Measurements from ENCODE around the gene WASF2.

Gene WASF2

GRCh38 chr1:27499142-27499541, 9.2 kb upstream of the WASF2 start:
- H3K27me3 ChIP-seq (ENCODE audit: control insufficient read depth in 1 of 2, insufficient read depth in 2 of 2, low read length in 2 of 2), result no peaks in the 10 kb centered on the region
- H3K27ac ChIP-seq (ENCODE audit: low read depth, low read length), result no peak overlapping the region
- no peaks in the 10 kb centered on the region for H3K9me3 ChIP-seq (ENCODE audit: control insufficient read depth in 1 of 2, low read length in 2 of 2)
- no peak overlapping the region for H3K4me3 ChIP-seq (ENCODE audit: low read depth in 1 of 2, low read length in 2 of 2)
- H3K36me3 ChIP-seq (ENCODE audit: control insufficient read depth in 1 of 2, insufficient read depth in 2 of 2, low read length in 2 of 2), result no peaks in the 10 kb centered on the region
- H3K4me1 ChIP-seq (ENCODE audit: control insufficient read depth in 1 of 2, insufficient read depth in 2 of 2, low read length in 2 of 2), result peaks cover 6% of the 10 kb centered on the region in 2 donors
- H3K9ac ChIP-seq (ENCODE audit: low read depth in 1 of 2, low read length in 2 of 2), result no peak overlapping the region

- Histone ChIP-seq H3K4me3 (ENCODE audit: low read depth in 1 of 2, low read length in 2 of 2) (peak overlapping the region in 1 of 2 donors; percentile 8), H3K9ac (ENCODE audit: low read depth in 1 of 2, low read length in 2 of 2) (no peak overlapping the region), H3K27ac (ENCODE audit: low read depth, low read length) (no peak overlapping the region)
These were observed 6.7 kb upstream of the WASF2 start for GRCh38 chr1:27496604-27497155.

GRCh38 chr1:27492796-27493195, 2.8 kb upstream of the WASF2 start:
- H3K9me3 ChIP-seq (ENCODE audit: control insufficient read depth in 1 of 2, low read length in 2 of 2), result no peaks in the 10 kb centered on the region
- peak overlapping the region; percentile 16 to 63 for H3K9ac ChIP-seq (ENCODE audit: low read depth in 1 of 2, low read length in 2 of 2)
- peaks cover 25 to 28% of the 10 kb centered on the region in 2 donors for H3K4me1 ChIP-seq (ENCODE audit: control insufficient read depth in 1 of 2, insufficient read depth in 2 of 2, low read length in 2 of 2)
- no peaks in the 10 kb centered on the region for H3K27me3 ChIP-seq (ENCODE audit: control insufficient read depth in 1 of 2, insufficient read depth in 2 of 2, low read length in 2 of 2)
- no peak overlapping the region for H3K4me3 ChIP-seq (ENCODE audit: low read depth in 1 of 2, low read length in 2 of 2)
- H3K36me3 ChIP-seq (ENCODE audit: control insufficient read depth in 1 of 2, insufficient read depth in 2 of 2, low read length in 2 of 2), result no peaks in the 10 kb centered on the region
- no peak overlapping the region for H3K27ac ChIP-seq (ENCODE audit: low read depth, low read length)

More at GRCh38 chr1:27496604-27497155, 6.7 kb upstream of the WASF2 start:
- peaks cover 9 to 11% of the 10 kb centered on the region in 2 donors for H3K4me1 ChIP-seq (ENCODE audit: control insufficient read depth in 1 of 2, insufficient read depth in 2 of 2, low read length in 2 of 2)
- H3K9me3 ChIP-seq (ENCODE audit: control insufficient read depth in 1 of 2, low read length in 2 of 2), result no peaks in the 10 kb centered on the region
- H3K36me3 ChIP-seq (ENCODE audit: control insufficient read depth in 1 of 2, insufficient read depth in 2 of 2, low read length in 2 of 2), result no peaks in the 10 kb centered on the region
- no peaks in the 10 kb centered on the region for H3K27me3 ChIP-seq (ENCODE audit: control insufficient read depth in 1 of 2, insufficient read depth in 2 of 2, low read length in 2 of 2)

- Histone ChIP-seq H3K9ac (ENCODE audit: low read depth in 1 of 2, low read length in 2 of 2) (peak overlapping the region; percentile 16 to 63), H3K36me3 (ENCODE audit: control insufficient read depth in 1 of 2, insufficient read depth in 2 of 2, low read length in 2 of 2) (no peaks in the 10 kb centered on the region), H3K27ac (ENCODE audit: low read depth, low read length) (peak overlapping the region; percentile 57), H3K27me3 (ENCODE audit: control insufficient read depth in 1 of 2, insufficient read depth in 2 of 2, low read length in 2 of 2) (no peaks in the 10 kb centered on the region), H3K9me3 (ENCODE audit: control insufficient read depth in 1 of 2, low read length in 2 of 2) (no peaks in the 10 kb centered on the region), H3K4me1 (ENCODE audit: control insufficient read depth in 1 of 2, insufficient read depth in 2 of 2, low read length in 2 of 2) (peaks cover 26 to 29% of the 10 kb centered on the region in 2 donors), H3K4me3 (ENCODE audit: low read depth in 1 of 2, low read length in 2 of 2) (no peak overlapping the region)
These were observed 2.1 kb upstream of the WASF2 start for GRCh38 chr1:27491748-27492700.

GRCh38 chr1:27489501-27489972, 430 bp downstream of the WASF2 start:
- peaks cover 26 to 29% of the 10 kb centered on the region in 2 donors for H3K4me1 ChIP-seq (ENCODE audit: control insufficient read depth in 1 of 2, insufficient read depth in 2 of 2, low read length in 2 of 2)
- H3K36me3 ChIP-seq (ENCODE audit: control insufficient read depth in 1 of 2, insufficient read depth in 2 of 2, low read length in 2 of 2), result no peaks in the 10 kb centered on the region
- peak overlapping the region; percentile 99 to 100 for H3K9ac ChIP-seq (ENCODE audit: low read depth in 1 of 2, low read length in 2 of 2)
- H3K27me3 ChIP-seq (ENCODE audit: control insufficient read depth in 1 of 2, insufficient read depth in 2 of 2, low read length in 2 of 2), result no peaks in the 10 kb centered on the region
- H3K27ac ChIP-seq (ENCODE audit: low read depth, low read length), result peak overlapping the region; percentile 95
- peak overlapping the region; percentile 99 to 100 for H3K4me3 ChIP-seq (ENCODE audit: low read depth in 1 of 2, low read length in 2 of 2)
- no peaks in the 10 kb centered on the region for H3K9me3 ChIP-seq (ENCODE audit: control insufficient read depth in 1 of 2, low read length in 2 of 2)

GRCh38 chr1:27487966-27488884, 1.7 kb downstream of the WASF2 start:
- no peaks in the 10 kb centered on the region for H3K9me3 ChIP-seq (ENCODE audit: control insufficient read depth in 1 of 2, low read length in 2 of 2)
- peak overlapping the region; percentile 95 for H3K27ac ChIP-seq (ENCODE audit: low read depth, low read length)
- H3K4me3 ChIP-seq (ENCODE audit: low read depth in 1 of 2, low read length in 2 of 2), result peak overlapping the region; percentile 99 to 100
- H3K36me3 ChIP-seq (ENCODE audit: control insufficient read depth in 1 of 2, insufficient read depth in 2 of 2, low read length in 2 of 2), result peaks cover 0 to 7% of the 10 kb centered on the region in 2 donors
- H3K9ac ChIP-seq (ENCODE audit: low read depth in 1 of 2, low read length in 2 of 2), result peak overlapping the region; percentile 99 to 100
- peaks cover 26 to 29% of the 10 kb centered on the region in 2 donors for H3K4me1 ChIP-seq (ENCODE audit: control insufficient read depth in 1 of 2, insufficient read depth in 2 of 2, low read length in 2 of 2)
- H3K27me3 ChIP-seq (ENCODE audit: control insufficient read depth in 1 of 2, insufficient read depth in 2 of 2, low read length in 2 of 2), result no peaks in the 10 kb centered on the region

GRCh38 chr1:27485363-27485762, 4.6 kb downstream of the WASF2 start:
- Histone ChIP-seq H3K9ac (ENCODE audit: low read depth in 1 of 2, low read length in 2 of 2) (no peak overlapping the region), H3K36me3 (ENCODE audit: control insufficient read depth in 1 of 2, insufficient read depth in 2 of 2, low read length in 2 of 2) (peaks cover 0 to 7% of the 10 kb centered on the region in 2 donors), H3K27ac (ENCODE audit: low read depth, low read length) (no peak overlapping the region), H3K4me3 (ENCODE audit: low read depth in 1 of 2, low read length in 2 of 2) (no peak overlapping the region), H3K4me1 (ENCODE audit: control insufficient read depth in 1 of 2, insufficient read depth in 2 of 2, low read length in 2 of 2) (peaks cover 11 to 14% of the 10 kb centered on the region in 2 donors), H3K9me3 (ENCODE audit: control insufficient read depth in 1 of 2, low read length in 2 of 2) (no peaks in the 10 kb centered on the region), H3K27me3 (ENCODE audit: control insufficient read depth in 1 of 2, insufficient read depth in 2 of 2, low read length in 2 of 2) (no peaks in the 10 kb centered on the region)

- Histone ChIP-seq H3K4me3 (ENCODE audit: low read depth in 1 of 2, low read length in 2 of 2) (no peak overlapping the region), H3K27me3 (ENCODE audit: control insufficient read depth in 1 of 2, insufficient read depth in 2 of 2, low read length in 2 of 2) (no peaks in the 10 kb centered on the region), H3K9me3 (ENCODE audit: control insufficient read depth in 1 of 2, low read length in 2 of 2) (no peaks in the 10 kb centered on the region), H3K27ac (ENCODE audit: low read depth, low read length) (no peak overlapping the region), H3K9ac (ENCODE audit: low read depth in 1 of 2, low read length in 2 of 2) (no peak overlapping the region), H3K4me1 (ENCODE audit: control insufficient read depth in 1 of 2, insufficient read depth in 2 of 2, low read length in 2 of 2) (peaks cover 10 to 13% of the 10 kb centered on the region in 2 donors), H3K36me3 (ENCODE audit: control insufficient read depth in 1 of 2, insufficient read depth in 2 of 2, low read length in 2 of 2) (peaks cover 0 to 7% of the 10 kb centered on the region in 2 donors)
These were observed 6.3 kb downstream of the WASF2 start for GRCh38 chr1:27483659-27484058.

GRCh38 chr1:27481994-27482620, 7.9 kb downstream of the WASF2 start:
- Histone ChIP-seq H3K4me1 (ENCODE audit: control insufficient read depth in 1 of 2, insufficient read depth in 2 of 2, low read length in 2 of 2) (peaks cover 0 to 3% of the 10 kb centered on the region in 2 donors), H3K9me3 (ENCODE audit: control insufficient read depth in 1 of 2, low read length in 2 of 2) (no peaks in the 10 kb centered on the region), H3K4me3 (ENCODE audit: low read depth in 1 of 2, low read length in 2 of 2) (no peak overlapping the region), H3K27me3 (ENCODE audit: control insufficient read depth in 1 of 2, insufficient read depth in 2 of 2, low read length in 2 of 2) (no peaks in the 10 kb centered on the region), H3K36me3 (ENCODE audit: control insufficient read depth in 1 of 2, insufficient read depth in 2 of 2, low read length in 2 of 2) (peaks cover 0 to 7% of the 10 kb centered on the region in 2 donors), H3K27ac (ENCODE audit: low read depth, low read length) (no peak overlapping the region), H3K9ac (ENCODE audit: low read depth in 1 of 2, low read length in 2 of 2) (no peak overlapping the region)
